Kidney (tissue), 14 donors: ENCODE data around the gene RPL36. TPM values are rescaled to one million over a fixed set of nuclear protein-coding genes. Genes with fewer than 3 reads are reported as not detected.
A peak's percentile ranks its signal among the peaks of the same experiment; 100 is the strongest.
"Not testable (repeated sequence)": the region's sequence is repeated elsewhere in the genome, so short reads cannot be mapped to it uniquely, and the experiment has no call there.

Experiments
- DNase-seq, 5 donors: peaks; one replicate each; pipeline ENCODE4 v3.0.0-alpha.2; 2013 to 2020
- FAIRE-seq: peaks from 2 replicates; lab custom pipeline; 2012; peaks lifted over from hg19 to GRCh38; lab: Jason Lieb, UNC
- H3K27ac ChIP-seq, 2 donors: one replicate each; pipeline ENCODE4 v1.7.0; 2013; ENCODE audit warnings: low read depth in 2 of 2, low read length in 2 of 2, inconsistent platforms in 1 of 2
- H3K27me3 ChIP-seq: one replicate; pipeline ENCODE4 v1.7.1; 2013; ENCODE audit warnings: low read length, inconsistent platforms; ENCODE audit not compliant: control insufficient read depth, insufficient read depth
- H3K36me3 ChIP-seq, 3 donors: one replicate each; pipeline versions ENCODE4 v1.7.0 to v1.7.1; 2013; ENCODE audit warnings: low read length in 3 of 3, control low read depth in 1 of 3, inconsistent platforms in 1 of 3; ENCODE audit not compliant: insufficient read depth in 3 of 3, control insufficient read depth in 2 of 3
- H3K4me1 ChIP-seq, 3 donors: one replicate each; pipeline versions ENCODE4 v1.7.0 to v1.7.1; 2013; ENCODE audit warnings: low read length in 3 of 3, inconsistent platforms in 1 of 3, low read depth in 1 of 3; ENCODE audit not compliant: control insufficient read depth in 2 of 3, insufficient read depth in 2 of 3
- H3K4me3 ChIP-seq, 3 donors: one replicate each; pipeline versions ENCODE4 v1.7.0 to v1.8.1; 2013; ENCODE audit warnings: low read length in 3 of 3, control low read depth in 1 of 3, inconsistent platforms in 1 of 3
- H3K9ac ChIP-seq, 3 donors: one replicate each; pipeline versions ENCODE4 v1.7.0 to v1.7.1; 2013; ENCODE audit warnings: low read length in 3 of 3, control low read depth in 1 of 3, inconsistent platforms in 1 of 3
- H3K9me3 ChIP-seq, 3 donors: one replicate each; pipeline versions ENCODE4 v1.7.0 to v1.7.1; 2013; ENCODE audit warnings: low read length in 3 of 3, control low read depth in 1 of 3, inconsistent platforms in 1 of 3; ENCODE audit not compliant: control insufficient read depth in 2 of 3, insufficient read depth in 1 of 3
- CTCF ChIP-seq: IDR thresholded peaks from 3 replicates; pipeline ENCODE4 v1.5.1; 2012; ENCODE audit warnings: mild to moderate bottlenecking, moderate library complexity, borderline replicate concordance; ENCODE audit not compliant: insufficient read depth; ENCODE audit errors: extremely low read depth
- intact Hi-C: fragments of 100-400 bp; cut with DNase I; formaldehyde crosslinking; loops from one replicate; pipeline ENCODE4 v1.11.1; 2022
- polyA plus RNA-seq: library from polyadenylated mRNA; stranded (reverse); fragments of 350-450 nt; fragmentation: Illumina TruSeq; extraction: RNeasy Lipid Tissue Mini Kit (QIAGEN cat#74804); gene quantifications from one replicate; pipeline ENCODE4 v1.2.3, GENCODE V29; 2014; ENCODE audit warnings: low read depth, low replicate concordance; ENCODE audit not compliant: insufficient read depth
- total RNA-seq: library from RNA; stranded (reverse); fragmentation: NEBNext Ultra II Directional; extraction: Animal tissue kit (Norgen Biotek cat#: 25700); gene quantifications from one replicate; pipeline ENCODE4 v1.2.1, GENCODE V29; 2021
- donor health status: control.
- donor health status: control.
- donor health status: control.
- donor health status: control.
- donor health status: control.
- donor health status: DM: yes; HTN: yes; CAD: no.
- donor health status: Normal renal cell carcinoma (clear cell type).

The RPL36 gene
- total and polyA plus RNA-seq, 2 donors from 2014 or later, result 564 to 1,593 TPM

- FAIRE-seq (peak; percentile 68), DNase-seq (peak; percentile 99 to 100 (median 100))
- no peaks in the 10 kb centered on the region for H3K27me3 ChIP-seq
- H3K4me1 ChIP-seq, result peaks cover 0 to 17% (median 4%) of the 10 kb centered on the region in 3 donors
- no peaks in the 10 kb centered on the region for H3K9me3 ChIP-seq
- H3K27ac ChIP-seq, result peak within 1 kb of the TSS; percentile 94 to 98
- intact Hi-C loops, result no loop called here
- peaks cover 0 to 3% (median 0%) of the 10 kb centered on the region in 3 donors for H3K36me3 ChIP-seq
- peak; percentile 95 for TF ChIP-seq CTCF
- H3K4me3 ChIP-seq, result peak within 1 kb of the TSS; percentile 81 to 99 (median 98)
- peak within 1 kb of the TSS; percentile 71 to 92 (median 80) for H3K9ac ChIP-seq
These were observed 30.1 kb downstream of the RPL36 start, which contains the start of the genes CATSPERD and LONP1 for GRCh38 chr19:5719961-5720790. TSS of gene CATSPERD (plus strand) at chr19:5720637. CDS start at chr19:5720738, 101 bp downstream. TSS of gene LONP1 (minus strand) at chr19:5720146. CDS start at chr19:5720132, 14 bp downstream.

DNA sequence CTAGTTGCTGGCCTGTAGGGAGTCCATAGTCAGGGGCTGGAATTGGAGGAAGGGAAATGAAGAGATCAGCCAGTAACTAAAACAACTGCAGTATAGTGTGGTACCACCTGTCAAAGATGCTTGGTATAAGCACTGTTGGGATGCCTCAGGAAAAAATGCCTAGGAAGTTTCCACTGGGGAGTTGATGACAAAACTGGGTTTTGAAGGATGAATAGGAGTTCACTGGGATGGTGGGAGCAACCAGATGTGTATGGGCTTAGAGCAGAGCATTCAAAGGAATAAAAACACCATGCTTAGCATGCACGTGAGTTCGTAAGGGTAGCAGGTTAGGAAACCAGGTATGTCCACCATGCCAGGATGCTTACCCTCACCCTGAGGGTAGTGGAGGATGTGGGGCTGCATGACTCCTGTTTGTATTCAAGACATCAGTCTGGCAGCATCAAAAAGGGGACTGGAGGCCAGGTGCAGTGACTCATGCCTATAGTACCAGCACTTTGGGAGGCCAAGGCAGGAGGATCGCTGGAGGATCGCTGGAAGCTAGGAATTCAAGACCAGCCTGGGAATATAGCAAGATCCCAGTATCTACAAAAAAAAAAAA is 37.5 kb downstream of the RPL36 start:
- no peak overlapping the region for H3K4me3 ChIP-seq
- H3K9ac ChIP-seq, result no peak overlapping the region
- no peak for TF ChIP-seq CTCF
- H3K27me3 ChIP-seq, result no peaks in the 10 kb centered on the region
- H3K27ac ChIP-seq, result no peak overlapping the region
- no peak for FAIRE-seq
- no peaks in the 10 kb centered on the region for H3K9me3 ChIP-seq
- intact Hi-C loops, result no loop called here
- H3K36me3 ChIP-seq, result no peaks in the 10 kb centered on the region
- no peak for DNase-seq
- H3K4me1 ChIP-seq, result no peaks in the 10 kb centered on the region

- intact Hi-C loops, H3K4me1 ChIP-seq, H3K9ac ChIP-seq, FAIRE-seq, H3K27ac ChIP-seq, H3K27me3 ChIP-seq, H3K4me3 ChIP-seq, H3K9me3 ChIP-seq, H3K36me3 ChIP-seq, DNase-seq: not testable (repeated sequence)
These were observed 43.1 kb downstream of the RPL36 start for GRCh38 chr19:5733172-5733571.

DNA sequence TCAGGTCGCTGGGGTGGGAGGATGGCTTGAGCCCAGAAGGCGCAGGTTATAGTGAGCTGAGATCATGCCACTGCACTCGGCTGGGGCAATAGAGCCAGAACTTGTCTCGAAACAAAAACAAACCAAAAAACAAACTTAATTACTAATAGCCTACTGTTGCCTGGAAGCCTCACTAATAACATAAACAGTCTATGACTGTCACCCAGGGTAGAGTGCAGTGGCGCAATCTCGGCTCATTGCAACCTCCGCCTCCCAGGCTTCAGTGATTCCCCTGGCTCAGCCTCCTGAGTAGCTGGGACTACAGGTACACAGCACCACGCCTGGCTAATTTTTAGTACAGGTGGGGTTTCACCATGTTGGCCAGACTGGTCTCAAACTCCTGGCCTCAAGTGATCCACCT is 48.3 kb downstream of the RPL36 start:
- intact Hi-C loops, result no loop called here
- Histone ChIP-seq H3K4me3 (no peak overlapping the region), H3K9ac (no peak overlapping the region), H3K4me1 (no peaks in the 10 kb centered on the region), H3K27me3 (no peaks in the 10 kb centered on the region), H3K27ac (no peak overlapping the region), H3K9me3 (no peaks in the 10 kb centered on the region), H3K36me3 (no peaks in the 10 kb centered on the region)
- FAIRE-seq, result no peak
- DNase-seq, result peak in 2 of 5 donors; percentile 13 to 77
- no peak for TF ChIP-seq CTCF
